IMR-90 (cell line): ENCODE results near the gene AMPD2. TPM values are rescaled to one million over a fixed set of nuclear protein-coding genes. Genes with fewer than 3 reads are reported as not detected.

Experiments
- ATAC-seq: fragments of 200-7000 bp; cut with Tn5 transposase; 2 replicates; pipeline ENCODE4 v1.9.1; 2020; ENCODE audit warnings: low read depth, mild to moderate bottlenecking, moderate library complexity
- BruUV-seq: library from RNA; stranded (reverse); fragments of 400-500 nt; replicated peaks from 2 replicates; lab custom pipeline; 2021; lab: Mats Ljungman, UMichigan
- CTCF ChIA-PET: fragments of 300-600 bp; formaldehyde crosslinking; extraction: SDS; loops from one replicate; lab custom pipeline; 2021; ENCODE audit warnings: antibody characterized with exemption; lab: Yijun Ruan, JAX
- POLR2A ChIA-PET: fragments of 300-600 bp; sonication (Branson Sonifier 250); formaldehyde crosslinking; loops from one replicate; lab custom pipeline; 2022; ENCODE audit warnings: antibody characterized with exemption; ENCODE audit not compliant: unreplicated experiment; lab: Charles Lee
- DNase-seq: peaks from one replicate; pipeline ENCODE4 v3.0.0; 2013
- H2AFZ ChIP-seq: replicated peaks from 2 replicates; pipeline ENCODE3; 2013; ENCODE audit warnings: low read length, mild to moderate bottlenecking; ENCODE audit not compliant: poor library complexity
- H2AK5ac ChIP-seq: 2 replicates; pipeline ENCODE4 v1.6.1; 2013; ENCODE audit warnings: low read depth, low read length, inconsistent platforms
- H2AK9ac ChIP-seq: replicated peaks from 2 replicates; pipeline ENCODE3; 2013; ENCODE audit warnings: mild to moderate bottlenecking, low read depth, low read length, moderate library complexity; ENCODE audit not compliant: poor library complexity
- H2BK120ac ChIP-seq: 2 replicates; pipeline ENCODE4 v1.6.1; 2013; ENCODE audit warnings: low read depth, low read length, inconsistent platforms
- H2BK15ac ChIP-seq: 3 replicates; pipeline ENCODE4 v1.6.1; 2013; ENCODE audit warnings: low read depth, low read length, inconsistent platforms
- H2BK20ac ChIP-seq: 2 replicates; pipeline ENCODE4 v1.6.1; 2013; ENCODE audit warnings: low read depth, mild to moderate bottlenecking, inconsistent platforms, low read length, moderate library complexity
- H2BK5ac ChIP-seq: 2 replicates; pipeline ENCODE4 v1.6.1; 2013; ENCODE audit warnings: mild to moderate bottlenecking, low read depth, low read length, inconsistent platforms; ENCODE audit not compliant: poor library complexity, severe bottlenecking
- H3K14ac ChIP-seq: replicated peaks from 2 replicates; pipeline ENCODE4 v1.6.1; 2013; ENCODE audit warnings: low read depth, low read length, inconsistent platforms
- H3K18ac ChIP-seq: 2 replicates; pipeline ENCODE4 v1.6.1; 2013; ENCODE audit warnings: low read depth, low read length, control low read depth
- H3K23ac ChIP-seq: 2 replicates; pipeline ENCODE4 v1.6.1; 2013; ENCODE audit warnings: low read depth, low read length, inconsistent platforms
- H3K27ac ChIP-seq: 2 replicates; pipeline ENCODE4 v1.5.1; 2013; ENCODE audit warnings: mild to moderate bottlenecking, control low read depth, low read length; ENCODE audit not compliant: insufficient read depth
- H3K27me3 ChIP-seq: 2 replicates; pipeline ENCODE4 v1.6.1; 2013; ENCODE audit warnings: low read length; ENCODE audit not compliant: control insufficient read depth, insufficient read depth
- H3K36me3 ChIP-seq: 2 replicates; pipeline ENCODE4 v1.6.1; 2013; ENCODE audit warnings: low read length, mixed read lengths; ENCODE audit not compliant: control insufficient read depth, insufficient read depth
- H3K4ac ChIP-seq: 2 replicates; pipeline ENCODE4 v1.6.1; 2013; ENCODE audit warnings: low read depth, low read length, inconsistent platforms
- H3K4me1 ChIP-seq: 2 replicates; pipeline ENCODE4 v1.6.1; 2013; ENCODE audit warnings: low read length, mixed read lengths; ENCODE audit not compliant: control insufficient read depth, insufficient read depth
- H3K4me2 ChIP-seq: 2 replicates; pipeline ENCODE4 v1.6.1; 2013; ENCODE audit warnings: low read depth, mild to moderate bottlenecking, control low read depth, low read length, moderate library complexity
- H3K4me3 ChIP-seq: 2 replicates; pipeline ENCODE4 v1.5.1; 2013; ENCODE audit warnings: low read depth, mild to moderate bottlenecking, control low read depth, low read length, moderate library complexity; ENCODE audit not compliant: insufficient read depth
- H3K56ac ChIP-seq: 2 replicates; pipeline ENCODE4 v1.6.1; 2013; ENCODE audit warnings: low read length, inconsistent platforms; ENCODE audit not compliant: insufficient read depth; ENCODE audit errors: extremely low read depth
- H3K79me1 ChIP-seq, 2 experiments: 2 replicates each; pipeline ENCODE4 v1.6.1; 2013; ENCODE audit warnings: low read length in 2 of 2, inconsistent platforms in 1 of 2, low read depth in 1 of 2
- H3K9ac ChIP-seq: 2 replicates; pipeline ENCODE4 v1.6.1; 2013; ENCODE audit warnings: low read depth, low read length, control low read depth
- H3K9me1 ChIP-seq: 2 replicates; pipeline ENCODE4 v1.6.1; 2013; ENCODE audit warnings: low read length, inconsistent platforms; ENCODE audit not compliant: insufficient read depth
- H3K9me3 ChIP-seq: 2 replicates; pipeline ENCODE4 v1.6.1; 2013; ENCODE audit warnings: low read length; ENCODE audit not compliant: control insufficient read depth, insufficient read depth
- H4K20me1 ChIP-seq: 2 replicates; pipeline ENCODE4 v1.6.1; 2013; ENCODE audit warnings: low read length, inconsistent platforms; ENCODE audit not compliant: insufficient read depth
- H4K5ac ChIP-seq: 2 replicates; pipeline ENCODE4 v1.6.1; 2013; ENCODE audit warnings: mild to moderate bottlenecking, low read depth, low read length, control low read depth
- H4K8ac ChIP-seq, 2 experiments: 2 replicates each; pipeline ENCODE4 v1.6.1; 2013; ENCODE audit warnings: low read depth in 2 of 2, low read length in 2 of 2, control low read depth in 1 of 2, inconsistent platforms in 1 of 2
- H4K91ac ChIP-seq: 2 replicates; pipeline ENCODE4 v1.6.1; 2013; ENCODE audit warnings: low read depth, low read length, inconsistent platforms; ENCODE audit not compliant: insufficient read depth
- BHLHE40 ChIP-seq: fragments of 150-350 bp; IDR thresholded peaks from 2 replicates; pipeline ENCODE4 v1.6.1; 2016; ENCODE audit warnings: mild to moderate bottlenecking, low read depth, low read length
- CTCF ChIP-seq: conservative IDR thresholded peaks from 2 replicates; pipeline ENCODE4 v1.5.1; 2012; ENCODE audit warnings: mild to moderate bottlenecking, low read depth, low read length, improper control_type of control experiment
- FOS ChIP-seq: fragments of 150-350 bp; IDR thresholded peaks from 2 replicates; pipeline ENCODE4 v1.6.1; 2016; ENCODE audit warnings: low read depth, low read length
- MAZ ChIP-seq: IDR thresholded peaks from 2 replicates; pipeline ENCODE4 v1.6.1; 2012; ENCODE audit warnings: low read depth, mild to moderate bottlenecking, low read length, improper control_type of control experiment, moderate library complexity, borderline replicate concordance
- MXI1 ChIP-seq: IDR thresholded peaks from 2 replicates; pipeline ENCODE4 v1.6.1; 2012; ENCODE audit warnings: low read depth, mild to moderate bottlenecking, low read length, moderate library complexity, borderline replicate concordance
- POLR2A ChIP-seq: IDR thresholded peaks from 2 replicates; pipeline ENCODE4 v1.6.1; 2012; ENCODE audit warnings: mild to moderate bottlenecking, low read depth, low read length
- RAD21 ChIP-seq: IDR thresholded peaks from 2 replicates; pipeline ENCODE4 v1.6.1; 2012; ENCODE audit warnings: low read length, improper control_type of control experiment
- RFX5 ChIP-seq: IDR thresholded peaks from 2 replicates; pipeline ENCODE4 v1.8.0; 2012; ENCODE audit warnings: low read depth, mild to moderate bottlenecking, low read length, moderate library complexity
- USF2 ChIP-seq: fragments of 150-350 bp; IDR thresholded peaks from 2 replicates; pipeline ENCODE4 v1.6.1; 2017; ENCODE audit warnings: mild to moderate bottlenecking, antibody characterized with exemption, low read length, low read depth
- WGBS, 2 experiments: methylation state at CpG; one replicate each; pipeline versions ENCODE4 v1.1.5 to v1.1.7; 2013; ENCODE audit warnings: missing lambda C conversion rate in 2 of 2; ENCODE audit not compliant: insufficient read length in 1 of 2; ENCODE audit errors: extremely low coverage in 2 of 2; 5-methylcytosine and 5-hydroxymethylcytosine counted together
- dilution Hi-C: fragments of 300-500 bp; cut with HindIII; formaldehyde crosslinking; loops from one replicate; pipeline ENCODE4 v1.14.3; 2018; ENCODE audit warnings: low sequenced_read_pairs; ENCODE audit not compliant: unreplicated experiment
- in situ Hi-C: fragments of 300-500 bp; cut with MboI; formaldehyde crosslinking; loops from 3 replicates; pipeline ENCODE4 v1.14.3; 2019; ENCODE audit warnings: low sequenced_read_pairs, inconsistent platforms, mixed read lengths
- intact Hi-C: fragments of 100-400 bp; cut with micrococcal nuclease; formaldehyde crosslinking; loops from 2 replicates; pipeline ENCODE4 v1.10.0; 2022
- polyA plus RNA-seq, 3 experiments: library from polyadenylated mRNA; depleted of rRNA; stranded (reverse); fragments of >200 nt; gene quantifications; 2 replicates each; pipeline ENCODE4 v1.2.3, GENCODE V29; 2012; ENCODE audit warnings: low replicate concordance in 1 of 3
- total RNA-seq: library from RNA; depleted of rRNA; stranded (reverse); fragments of >200 nt; gene quantifications from 2 replicates; pipeline ENCODE4 v1.2.3, GENCODE V29; 2012

Gene AMPD2
- total and polyA plus RNA-seq, 2 of the 4 experiments (the other 2 are of a cell fraction): 61.5 to 103 TPM

GRCh38 chr1:109659145-109659544 lies 39.5 kb downstream of the AMPD2 start:
- no peak overlapping the region for H3K4me2 ChIP-seq
- DNase-seq (no peak), ATAC-seq (no peak)
- intact Hi-C loops (no loop called here), dilution Hi-C loops (no loop called here), in situ Hi-C loops (no loop called here)
- no peak overlapping the region for H3K23ac ChIP-seq
- WGBS, 2 experiments: no CpG with 5 or more reads among the region's 2 CpGs
- H3K14ac ChIP-seq: no peak overlapping the region
- no peak overlapping the region for H2BK15ac ChIP-seq
- H3K27me3 ChIP-seq: no peaks in the 10 kb centered on the region
- H2BK5ac ChIP-seq: no peak overlapping the region
- H3K4me3 ChIP-seq: no peak overlapping the region
- peaks cover 16% of the 10 kb centered on the region; the same call in 1 of the 2 replicates for H3K36me3 ChIP-seq
- POLR2A ChIA-PET: no interaction called here
- H4K8ac ChIP-seq: no peak overlapping the region
- H4K91ac ChIP-seq: no peak overlapping the region
- TF ChIP-seq MAZ: no peak
- no peak for TF ChIP-seq CTCF
- TF ChIP-seq RFX5: no peak
- no peak for TF ChIP-seq RAD21
- no peak for TF ChIP-seq POLR2A
- TF ChIP-seq MXI1: no peak
- no peak for TF ChIP-seq BHLHE40
- no peak for TF ChIP-seq USF2
- TF ChIP-seq FOS: no peak
- H3K9me1 ChIP-seq: peaks cover 12% of the 10 kb centered on the region
- H2AFZ ChIP-seq: no peak overlapping the region
- H4K5ac ChIP-seq: no peak overlapping the region
- H4K20me1 ChIP-seq: no peaks in the 10 kb centered on the region
- H3K4ac ChIP-seq: no peak overlapping the region
- BruUV-seq: no TSS peak
- CTCF ChIA-PET: no interaction called here
- H3K56ac ChIP-seq: no peak overlapping the region
- H2AK5ac ChIP-seq: no peak overlapping the region
- no peak overlapping the region for H3K18ac ChIP-seq
- no peak overlapping the region for H2AK9ac ChIP-seq
- H3K27ac ChIP-seq: no peak overlapping the region
- no peak overlapping the region for H3K9ac ChIP-seq
- H3K79me1 ChIP-seq: peaks cover 0 to 10% of the 10 kb centered on the region in 2 experiments; a peak in 3 of 4 replicates
- no peaks in the 10 kb centered on the region for H3K9me3 ChIP-seq
- H2BK20ac ChIP-seq: no peak overlapping the region
- H2BK120ac ChIP-seq: no peak overlapping the region
- H3K4me1 ChIP-seq: peaks cover 3% of the 10 kb centered on the region
